Uterus (tissue), 4 donors: Measurements from ENCODE around the gene ALS2. TPM values are rescaled to one million over a fixed set of nuclear protein-coding genes. Genes with fewer than 3 reads are reported as not detected.

Experiments used
- DNase-seq, 2 donors: peaks; one replicate each; pipeline ENCODE4 v3.0.0-alpha.2; 2019 to 2020
- H3K27ac ChIP-seq, 2 donors: fragments of 200-600 bp; sonication (generic); 1 replicate in 1 of 2; 2 replicates in 1 of 2; pipeline ENCODE4 v1.5.1; 2016 to 2018
- H3K27me3 ChIP-seq, 2 donors: fragments of 200-600 bp; sonication (generic); one replicate each; pipeline ENCODE4 v1.5.1; 2018 to 2019; ENCODE audit warnings: control low read depth in 1 of 2
- H3K36me3 ChIP-seq, 2 donors: fragments of 200-600 bp; sonication (generic); one replicate each; pipeline ENCODE4 v1.5.1; 2019; ENCODE audit warnings: control low read depth in 1 of 2
- H3K4me1 ChIP-seq, 2 donors: fragments of 200-600 bp; sonication (generic); one replicate each; pipeline ENCODE4 v1.5.1; 2018 to 2019; ENCODE audit warnings: control low read depth in 1 of 2
- H3K4me3 ChIP-seq, 2 donors: fragments of 200-600 bp; sonication (generic); 1 replicate in 1 of 2; 2 replicates in 1 of 2; pipeline ENCODE4 v1.5.1; 2018 to 2019; ENCODE audit warnings: mild to moderate bottlenecking in 1 of 2
- H3K9me3 ChIP-seq, 2 donors: fragments of 200-600 bp; sonication (generic); one replicate each; pipeline ENCODE4 v1.5.1; 2019; ENCODE audit warnings: control low read depth in 1 of 2
- POLR2A ChIP-seq, 2 donors: fragments of 450-650 bp; IDR thresholded peaks; one replicate each; pipeline ENCODE4 v1.6.1; 2016; ENCODE audit warnings: antibody characterized with exemption in 2 of 2, mild to moderate bottlenecking in 1 of 2, moderate library complexity in 1 of 2
- intact Hi-C: fragments of 100-400 bp; cut with DNase I; formaldehyde crosslinking; loops from one replicate; pipeline ENCODE4 v1.15.1; 2023; ENCODE audit warnings: low total_unique reads
- total RNA-seq, 4 donors: library from RNA; depleted of rRNA in 3 of 4; stranded (reverse); fragments of >200 nt in 3 of 4; gene quantifications; one replicate each; pipeline versions ENCODE4 v1.1.0 to v1.2.4, GENCODE V29; 2014 to 2023
- TF ChIP-seq, protein P1 (sequence below), 4 experiments: fragments of 200-600 bp in 2 of 4; fragments of 450-650 bp in 2 of 4; sonication (generic) in 2 of 4; IDR thresholded peaks; one replicate each; pipeline ENCODE4 v1.5.1; 2016 to 2019; ENCODE audit warnings: antibody characterized with exemption in 4 of 4, mild to moderate bottlenecking in 2 of 4, moderate library complexity in 1 of 4
- donor health status: DM: yes; HTN: yes; CAD: no.

The ALS2 gene
- total RNA-seq, 4 donors from 2014 or later = 8.2 to 27.2 (median 23.5) TPM

DNA sequence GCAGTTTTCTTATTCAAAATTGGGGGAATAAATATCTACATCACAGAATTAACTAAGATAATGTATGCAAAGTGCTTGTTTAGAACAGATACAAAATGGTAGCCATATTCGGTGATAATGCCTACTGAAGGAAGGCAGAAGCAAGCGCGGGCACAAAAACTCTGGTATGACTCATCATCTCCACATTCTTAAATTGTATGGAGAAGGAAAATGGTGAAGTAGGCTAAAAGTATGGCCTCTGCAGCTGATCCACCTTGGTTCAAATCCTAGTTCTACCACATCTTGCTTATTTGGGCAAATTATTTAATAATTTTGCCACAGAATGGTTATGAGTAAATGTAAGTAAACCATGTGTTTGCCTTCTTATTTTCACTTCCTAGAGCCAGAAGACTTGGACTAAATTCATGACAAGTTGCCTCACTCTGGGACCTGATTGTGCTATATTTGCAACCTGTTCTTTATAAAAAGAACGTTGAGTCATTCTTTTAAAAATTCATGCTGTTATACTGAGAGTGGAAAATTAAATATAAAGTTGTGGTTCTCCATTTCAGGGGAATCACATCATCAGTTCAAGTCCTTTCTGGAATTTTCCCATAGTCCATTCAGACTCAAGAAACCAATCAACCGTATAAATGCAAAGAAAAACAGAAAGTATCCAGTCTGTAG lies 16.6 kb upstream of the ALS2 start:
- DNase-seq = no peak
- H3K9me3 ChIP-seq = no peaks in the 10 kb centered on the region
- intact Hi-C loops = loop anchor here (10.0 kb wide), 1 partner anchor 377 kb away; no protein-coding TSS in a partner anchor
- H3K4me1 ChIP-seq = no peaks in the 10 kb centered on the region
- H3K4me3 ChIP-seq = no peak overlapping the region
- no peaks in the 10 kb centered on the region for H3K36me3 ChIP-seq
- H3K27ac ChIP-seq = no peak overlapping the region
- H3K27me3 ChIP-seq = no peaks in the 10 kb centered on the region
- TF ChIP-seq, protein P1, sequence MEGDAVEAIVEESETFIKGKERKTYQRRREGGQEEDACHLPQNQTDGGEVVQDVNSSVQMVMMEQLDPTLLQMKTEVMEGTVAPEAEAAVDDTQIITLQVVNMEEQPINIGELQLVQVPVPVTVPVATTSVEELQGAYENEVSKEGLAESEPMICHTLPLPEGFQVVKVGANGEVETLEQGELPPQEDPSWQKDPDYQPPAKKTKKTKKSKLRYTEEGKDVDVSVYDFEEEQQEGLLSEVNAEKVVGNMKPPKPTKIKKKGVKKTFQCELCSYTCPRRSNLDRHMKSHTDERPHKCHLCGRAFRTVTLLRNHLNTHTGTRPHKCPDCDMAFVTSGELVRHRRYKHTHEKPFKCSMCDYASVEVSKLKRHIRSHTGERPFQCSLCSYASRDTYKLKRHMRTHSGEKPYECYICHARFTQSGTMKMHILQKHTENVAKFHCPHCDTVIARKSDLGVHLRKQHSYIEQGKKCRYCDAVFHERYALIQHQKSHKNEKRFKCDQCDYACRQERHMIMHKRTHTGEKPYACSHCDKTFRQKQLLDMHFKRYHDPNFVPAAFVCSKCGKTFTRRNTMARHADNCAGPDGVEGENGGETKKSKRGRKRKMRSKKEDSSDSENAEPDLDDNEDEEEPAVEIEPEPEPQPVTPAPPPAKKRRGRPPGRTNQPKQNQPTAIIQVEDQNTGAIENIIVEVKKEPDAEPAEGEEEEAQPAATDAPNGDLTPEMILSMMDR (IDR thresholded peaks at IDR 0.05) = no peak
- no peak for TF ChIP-seq POLR2A (IDR thresholded peaks at IDR 0.05)

DNA sequence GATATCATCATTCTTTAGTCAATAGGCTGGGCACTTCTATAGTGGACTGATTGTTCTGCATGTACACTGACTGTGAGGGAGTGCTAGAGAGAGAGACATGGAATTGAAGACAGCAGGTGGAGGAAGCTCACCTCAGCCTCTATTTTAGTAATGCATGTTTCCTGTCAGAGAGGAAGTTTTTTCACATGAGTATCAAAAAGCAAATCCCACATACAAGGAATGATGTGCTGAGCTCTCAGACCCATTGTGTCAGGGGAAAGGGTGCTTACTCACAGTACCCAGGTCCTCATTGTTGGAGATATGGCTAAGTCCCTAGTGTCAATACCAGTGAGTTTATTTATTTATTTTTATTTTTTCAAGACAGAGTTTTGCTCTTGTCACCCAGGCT lies 15.7 kb upstream of the ALS2 start:
- Histone ChIP-seq H3K27ac (no peak overlapping the region), H3K9me3 (no peaks in the 10 kb centered on the region), H3K4me1 (no peaks in the 10 kb centered on the region), H3K4me3 (no peak overlapping the region), H3K27me3 (no peaks in the 10 kb centered on the region), H3K36me3 (no peaks in the 10 kb centered on the region)
- intact Hi-C loops = loop anchor here (10.0 kb wide), 1 partner anchor 378 kb away; no protein-coding TSS in a partner anchor
- no peak for DNase-seq
- TF ChIP-seq, protein P1 (IDR thresholded peaks at IDR 0.05) = no peak
- TF ChIP-seq POLR2A (IDR thresholded peaks at IDR 0.05) = no peak

DNA sequence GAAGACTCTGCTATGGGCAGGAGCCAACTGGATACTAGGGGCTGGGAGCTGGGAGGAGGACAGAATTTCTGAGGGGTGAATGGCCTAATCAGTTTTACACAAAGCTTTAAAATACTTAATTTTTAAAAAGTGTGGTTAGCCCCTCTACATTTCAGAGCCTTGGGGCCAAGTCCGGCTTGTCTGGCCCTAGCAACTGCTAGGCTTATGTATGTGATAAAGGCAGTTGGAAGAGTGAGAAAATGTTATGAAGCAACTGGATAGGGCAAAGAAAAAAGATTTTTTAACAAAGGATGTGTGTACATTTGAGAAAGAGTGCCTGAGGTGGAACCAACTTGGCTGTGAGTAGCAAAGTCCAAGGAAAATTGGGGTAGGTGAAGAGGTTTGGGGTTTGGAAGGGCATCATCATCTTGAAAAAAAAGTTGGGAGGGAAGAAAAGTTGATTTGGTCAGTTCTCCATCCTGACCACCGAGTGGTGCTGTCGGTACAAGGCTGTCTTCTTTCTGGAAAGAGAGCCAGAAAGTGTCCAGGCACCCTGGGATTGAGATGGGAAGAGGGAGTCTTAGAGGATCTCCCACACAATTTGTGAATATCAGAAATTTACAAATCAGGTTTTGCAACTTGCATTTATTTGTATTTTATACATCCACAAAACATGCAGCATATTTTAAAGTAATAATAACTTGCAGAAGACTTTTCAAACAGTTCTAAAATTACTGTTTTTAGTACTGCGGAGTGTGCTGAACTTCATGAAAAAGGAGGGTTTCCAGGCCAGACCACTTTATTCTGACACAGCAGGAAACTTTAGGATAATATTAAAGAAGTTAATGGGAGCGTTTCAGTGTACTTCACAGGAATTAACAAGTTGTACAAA lies 15.1 kb upstream of the ALS2 start:
- H3K4me1 ChIP-seq = no peaks in the 10 kb centered on the region
- H3K4me3 ChIP-seq = no peak overlapping the region
- intact Hi-C loops = loop anchor here (10.0 kb wide), 1 partner anchor 379 kb away; no protein-coding TSS in a partner anchor
- no peaks in the 10 kb centered on the region for H3K27me3 ChIP-seq
- DNase-seq = no peak
- TF ChIP-seq, protein P1 (IDR thresholded peaks at IDR 0.05) = peak; percentile 42 to 63 (median 52)
- no peak for TF ChIP-seq POLR2A (IDR thresholded peaks at IDR 0.05)
- no peak overlapping the region for H3K27ac ChIP-seq
- no peaks in the 10 kb centered on the region for H3K36me3 ChIP-seq
- no peaks in the 10 kb centered on the region for H3K9me3 ChIP-seq

DNA sequence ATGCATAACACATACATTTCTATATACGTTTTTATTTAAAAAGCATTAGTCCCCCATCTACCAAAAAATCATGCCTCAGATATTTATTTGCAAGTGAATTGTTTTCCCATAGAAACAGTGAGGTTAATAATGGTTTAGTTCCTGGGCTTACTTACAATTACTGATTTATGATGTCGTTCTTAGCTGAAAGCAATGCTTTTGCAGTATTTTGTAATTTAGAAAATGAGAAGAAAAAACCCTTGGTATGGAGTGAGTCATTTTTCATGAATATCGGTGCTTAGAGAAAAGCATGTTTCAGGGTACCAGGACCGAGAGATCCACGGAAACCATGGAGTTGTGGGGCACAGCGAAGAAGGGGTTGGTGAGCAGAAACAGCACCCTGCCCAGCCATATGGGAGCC lies 13.6 kb upstream of the ALS2 start:
- TF ChIP-seq POLR2A (IDR thresholded peaks at IDR 0.05) = no peak
- TF ChIP-seq, protein P1 (IDR thresholded peaks at IDR 0.05) = no peak
- Histone ChIP-seq H3K9me3 (no peaks in the 10 kb centered on the region), H3K4me3 (no peak overlapping the region), H3K36me3 (no peaks in the 10 kb centered on the region), H3K4me1 (no peaks in the 10 kb centered on the region), H3K27me3 (no peaks in the 10 kb centered on the region), H3K27ac (no peak overlapping the region)
- no peak for DNase-seq
- intact Hi-C loops = loop anchor here (10.0 kb wide), 1 partner anchor 381 kb away; no protein-coding TSS in a partner anchor

DNA sequence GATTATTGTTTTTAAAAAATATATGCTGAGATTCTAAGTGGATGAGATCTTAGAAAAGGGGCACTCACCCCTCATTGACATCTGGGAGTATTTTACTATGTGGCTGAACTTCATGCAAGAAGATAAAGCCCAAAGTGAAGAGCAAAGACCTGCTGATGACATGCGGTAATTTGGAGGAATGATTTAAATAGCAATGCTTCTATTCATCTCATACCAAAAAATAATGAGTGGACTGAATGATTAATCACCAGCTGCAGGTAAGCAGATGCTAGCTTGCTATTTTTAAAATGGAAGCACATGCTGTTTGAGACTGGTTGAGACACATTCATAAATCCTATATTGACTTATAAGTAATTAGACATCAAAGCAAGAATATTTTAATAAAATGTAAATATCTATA lies 12.9 kb upstream of the ALS2 start:
- Histone ChIP-seq H3K4me1 (no peaks in the 10 kb centered on the region), H3K9me3 (no peaks in the 10 kb centered on the region), H3K27ac (no peak overlapping the region), H3K36me3 (no peaks in the 10 kb centered on the region), H3K27me3 (no peaks in the 10 kb centered on the region), H3K4me3 (no peak overlapping the region)
- DNase-seq = no peak
- TF ChIP-seq POLR2A (IDR thresholded peaks at IDR 0.05) = no peak
- TF ChIP-seq, protein P1 (IDR thresholded peaks at IDR 0.05) = no peak
- intact Hi-C loops = loop anchor here (10.0 kb wide), 1 partner anchor 381 kb away; no protein-coding TSS in a partner anchor
